Endothelial cell of umbilical vein (primary cell): ENCODE results near the gene AGK. TPM values are rescaled to one million over a fixed set of nuclear protein-coding genes. Genes with fewer than 3 reads are reported as not detected.
A peak's percentile ranks its signal among the peaks of the same experiment; 100 is the strongest.

Experiments used
- BruUV-seq: library from RNA; stranded (reverse); fragments of 400-500 nt; replicated peaks from 2 replicates; lab custom pipeline; 2021; lab: Mats Ljungman, UMichigan
- CTCF ChIA-PET: fragments of 300-600, 350-600 bp; sonication (Branson Sonifier 250); formaldehyde crosslinking; loops from one replicate; lab custom pipeline; 2021; ENCODE audit warnings: antibody characterized with exemption, inconsistent platforms; lab: Charles Lee
- POLR2A ChIA-PET: fragments of 300-600, 350-600 bp; sonication (Branson Sonifier 250); formaldehyde crosslinking; loops from one replicate; lab custom pipeline; 2021; ENCODE audit warnings: antibody characterized with exemption, inconsistent platforms; lab: Charles Lee
- DNase-seq: peaks from one replicate; pipeline ENCODE4 v3.0.0-alpha.2; 2011; ENCODE audit warnings: low read depth, low spot score
- FAIRE-seq: peaks from 2 replicates; lab custom pipeline; 2011; peaks lifted over from hg19 to GRCh38; lab: Jason Lieb, UNC
- H2AFZ ChIP-seq: 2 replicates; pipeline ENCODE4 v1.6.0; 2012; ENCODE audit warnings: low read depth, low read length, control low read depth, inconsistent platforms
- H3K27ac ChIP-seq: 2 replicates; pipeline ENCODE4 v1.5.1; 2011; ENCODE audit warnings: low read depth, mild to moderate bottlenecking, control low read depth, low read length, moderate library complexity; ENCODE audit not compliant: insufficient read depth
- H3K27me3 ChIP-seq, 2 experiments: 2 replicates each; pipeline versions ENCODE4 v1.6.0 to v1.6.1; 2011; ENCODE audit warnings: low read length in 2 of 2, mixed read lengths in 1 of 2; ENCODE audit not compliant: control insufficient read depth in 2 of 2, insufficient read depth in 2 of 2
- H3K36me3 ChIP-seq, 2 experiments: 2 replicates in 1 of 2; 3 replicates in 1 of 2; pipeline ENCODE4 v1.5.1; 2011; ENCODE audit warnings: low read length in 2 of 2, mild to moderate bottlenecking in 1 of 2, moderate library complexity in 1 of 2; ENCODE audit not compliant: control insufficient read depth in 2 of 2, insufficient read depth in 2 of 2; ENCODE audit errors: extremely low read depth in 1 of 2
- H3K4me1 ChIP-seq: 3 replicates; pipeline ENCODE4 v1.5.1; 2011; ENCODE audit warnings: mild to moderate bottlenecking, low read length; ENCODE audit not compliant: control insufficient read depth, insufficient read depth; ENCODE audit errors: extremely low read depth
- H3K4me2 ChIP-seq: 2 replicates; pipeline ENCODE4 v1.6.1; 2011; ENCODE audit warnings: low read length, control low read depth, mixed read lengths; ENCODE audit not compliant: insufficient read depth
- H3K4me3 ChIP-seq, 3 experiments: fragments of 200-600 bp in 1 of 3; sonication (generic), shearing (Covaris generic) in 1 of 3; replicated peaks in 1 of 3; 2 replicates each; pipeline ENCODE4 v1.5.1; 2011 to 2016; ENCODE audit warnings: control low read depth in 3 of 3, low read length in 3 of 3, mild to moderate bottlenecking in 2 of 3, inconsistent platforms in 1 of 3, low read depth in 1 of 3, moderate library complexity in 1 of 3; ENCODE audit not compliant: insufficient read depth in 1 of 3
- H3K79me2 ChIP-seq: 2 replicates; pipeline ENCODE4 v1.6.0; 2012; ENCODE audit warnings: low read length, inconsistent platforms; ENCODE audit not compliant: control insufficient read depth, insufficient read depth
- H3K9ac ChIP-seq: replicated peaks from 2 replicates; pipeline ENCODE3; 2011; ENCODE audit warnings: low read length, control low read depth; ENCODE audit not compliant: insufficient read depth; ENCODE audit errors: extremely low read depth
- H3K9me1 ChIP-seq: replicated peaks from 3 replicates; pipeline ENCODE4 v1.6.0; 2011; ENCODE audit warnings: mild to moderate bottlenecking, low read length; ENCODE audit not compliant: control insufficient read depth, insufficient read depth; ENCODE audit errors: extremely low read depth
- H3K9me3 ChIP-seq: replicated peaks from 2 replicates; pipeline ENCODE4 v1.5.1; 2012; ENCODE audit warnings: low read length, inconsistent platforms; ENCODE audit not compliant: control insufficient read depth, insufficient read depth
- H4K20me1 ChIP-seq: replicated peaks from 2 replicates; pipeline ENCODE3; 2011; ENCODE audit warnings: mild to moderate bottlenecking, low read length; ENCODE audit not compliant: control insufficient read depth, insufficient read depth; ENCODE audit errors: extremely low read depth
- CTCF ChIP-seq, 2 donors: IDR thresholded peaks; 1 replicate in 1 of 2; 2 replicates in 1 of 2; pipeline ENCODE4 v1.5.1; 2011; ENCODE audit warnings: low read length in 2 of 2, mild to moderate bottlenecking in 2 of 2, moderate library complexity in 2 of 2, control low read depth in 1 of 2, inconsistent platforms in 1 of 2, low read depth in 1 of 2; ENCODE audit not compliant: insufficient read depth in 1 of 2; ENCODE audit errors: extremely low read depth in 1 of 2
- EZH2 ChIP-seq: IDR thresholded peaks from 2 replicates; pipeline ENCODE4 v1.6.1; 2012; ENCODE audit warnings: borderline replicate concordance, low read depth, mild to moderate bottlenecking, moderate library complexity, low read length, inconsistent platforms; ENCODE audit not compliant: severe bottlenecking
- FOS ChIP-seq: IDR thresholded peaks from 2 replicates; pipeline ENCODE4 v1.6.1; 2011; ENCODE audit warnings: mild to moderate bottlenecking, low read length, moderate library complexity, borderline replicate concordance; ENCODE audit not compliant: insufficient read depth
- GATA2 ChIP-seq: IDR thresholded peaks from 2 replicates; pipeline ENCODE4 v1.7.0; 2011; ENCODE audit warnings: low read depth, mild to moderate bottlenecking, moderate library complexity, mixed read lengths, low read length; ENCODE audit not compliant: insufficient read length, insufficient read depth
- JUN ChIP-seq: IDR thresholded peaks from 2 replicates; pipeline ENCODE4 v1.6.1; 2011; ENCODE audit warnings: borderline replicate concordance, low read depth; ENCODE audit not compliant: insufficient read length, insufficient read depth
- MAX ChIP-seq: IDR thresholded peaks from 2 replicates; pipeline ENCODE4 v1.6.1; 2011; ENCODE audit not compliant: insufficient read depth, insufficient read length
- MYC ChIP-seq: IDR thresholded peaks from one replicate; pipeline ENCODE4 v1.6.1; 2011; ENCODE audit warnings: mild to moderate bottlenecking, low read depth, low read length
- POLR2A ChIP-seq: IDR thresholded peaks from 2 replicates; pipeline ENCODE4 v1.6.1; 2012; ENCODE audit warnings: low read depth, mild to moderate bottlenecking, control low read depth, low read length
- POLR2AphosphoS5 ChIP-seq: IDR thresholded peaks from 2 replicates; pipeline ENCODE4 v1.6.1; 2012; ENCODE audit warnings: low read depth, mild to moderate bottlenecking, control low read depth, low read length, moderate library complexity; ENCODE audit not compliant: insufficient read depth
- dilution Hi-C: fragments of 300-500 bp; cut with MboI; formaldehyde crosslinking; loops from one replicate; pipeline ENCODE4 v1.15.0; 2019; ENCODE audit warnings: low sequenced_read_pairs; ENCODE audit not compliant: extremely low pct_ligation_motif_present
- intact Hi-C: fragments of 100-400 bp; cut with micrococcal nuclease; formaldehyde crosslinking; loops from one replicate; pipeline ENCODE4 v1.10.0; 2022
- polyA plus RNA-seq, 4 experiments: library from polyadenylated mRNA; depleted of rRNA in 3 of 4; stranded (reverse) in 3 of 4; unstranded in 1 of 4; fragments of >200 nt; gene quantifications; 2 replicates each; pipeline versions ENCODE4 v1.2.1 to v1.2.3, GENCODE V29; 2011 to 2012; ENCODE audit warnings: missing spikeins in 1 of 4
- total RNA-seq: library from RNA; stranded (reverse); gene quantifications from 2 replicates; pipeline ENCODE4 v1.2.3, GENCODE V29; 2021

The AGK gene
- total and polyA plus RNA-seq, 2 donors (not counting 3 experiments of a cell fraction or from before 2014, with no cell fraction given): 23.6 to 34.3 TPM

DNA sequence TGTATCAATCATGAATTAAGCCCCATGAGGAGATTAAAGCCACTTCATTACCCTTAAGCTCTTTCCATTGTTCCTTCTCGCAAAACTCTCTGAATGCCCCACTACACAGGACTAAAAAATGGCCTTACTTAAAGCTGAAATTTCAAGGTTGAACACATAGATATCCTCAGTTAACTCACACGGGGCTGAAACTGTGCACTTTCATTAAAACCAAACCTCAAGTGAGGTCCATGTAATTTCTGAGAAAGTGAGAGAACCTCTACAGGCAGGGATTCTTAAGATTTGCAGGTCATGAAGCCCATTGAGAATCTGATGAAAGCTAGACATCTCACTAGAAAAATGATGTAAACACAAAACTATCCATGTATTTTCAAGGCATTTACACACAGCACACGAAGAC, 134.9 kb downstream of the AGK start:
- ChIA-PET POLR2A (no interaction called here), CTCF (interaction anchor here (1.0 to 2.4 kb wide), 3 partner anchors 9 to 32 kb away, joined by 3 to 9 read pairs (median 7); no protein-coding TSS in a partner anchor)
- H4K20me1 ChIP-seq: no peaks in the 10 kb centered on the region
- no peak for TF ChIP-seq POLR2AphosphoS5
- TF ChIP-seq FOS: no peak
- no peak for TF ChIP-seq JUN
- H3K4me2 ChIP-seq: no peak overlapping the region
- DNase-seq: no peak
- H3K36me3 ChIP-seq: peaks cover 5 to 18% of the 10 kb centered on the region in 2 experiments
- no peaks in the 10 kb centered on the region for H3K9me1 ChIP-seq
- H2AFZ ChIP-seq: no peak overlapping the region
- FAIRE-seq: no peak
- BruUV-seq: no TSS peak
- no peak overlapping the region for H3K9ac ChIP-seq
- H3K9me3 ChIP-seq: no peaks in the 10 kb centered on the region
- no peaks in the 10 kb centered on the region for H3K27me3 ChIP-seq
- peaks cover 7% of the 10 kb centered on the region for H3K4me1 ChIP-seq
- intact Hi-C loops: no loop called here
- peaks cover 6% of the 10 kb centered on the region for H3K79me2 ChIP-seq
- H3K4me3 ChIP-seq: no peak overlapping the region
- no peak overlapping the region for H3K27ac ChIP-seq
- dilution Hi-C loops: no loop called here

DNA sequence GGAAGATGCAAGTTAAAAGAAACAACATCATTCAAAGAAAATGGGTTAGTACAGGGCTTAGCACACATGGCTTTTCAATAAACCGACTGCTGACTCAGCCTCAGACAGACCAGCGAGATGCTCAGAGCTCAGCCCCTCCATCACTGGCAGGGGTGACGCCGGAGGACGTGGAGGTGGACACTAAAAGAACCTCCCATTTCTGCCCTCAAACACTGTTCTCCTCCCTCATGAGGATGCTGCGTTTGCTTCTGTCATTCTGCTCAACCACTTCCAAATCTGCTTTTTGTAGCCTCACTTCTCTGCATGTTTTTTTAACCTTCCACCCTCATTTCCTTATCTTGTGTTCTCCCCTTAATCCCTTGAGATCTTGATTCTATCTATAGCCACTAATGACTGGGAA, 135.5 kb downstream of the AGK start:
- POLR2A ChIA-PET: no interaction called here
- H3K9me1 ChIP-seq: no peaks in the 10 kb centered on the region
- H4K20me1 ChIP-seq: no peaks in the 10 kb centered on the region
- H3K27me3 ChIP-seq: no peaks in the 10 kb centered on the region
- FAIRE-seq: peak; percentile 43
- H3K4me3 ChIP-seq: no peak overlapping the region
- no peak for DNase-seq
- H3K36me3 ChIP-seq: peaks cover 5 to 18% of the 10 kb centered on the region in 2 experiments
- no peak for TF ChIP-seq CTCF (IDR thresholded peaks at IDR 0.05; ENCODE audit: extremely low read depth in 1 of 2, insufficient read depth in 1 of 2, low read depth in 1 of 2, low read length in 2 of 2)
- TF ChIP-seq JUN: no peak
- TF ChIP-seq FOS: no peak
- TF ChIP-seq POLR2A: no peak
- TF ChIP-seq MYC: no peak
- no peak for TF ChIP-seq MAX
- no peak for TF ChIP-seq POLR2AphosphoS5
- TF ChIP-seq EZH2: no peak
- TF ChIP-seq GATA2: no peak
- no peaks in the 10 kb centered on the region for H3K9me3 ChIP-seq
- H3K79me2 ChIP-seq: peaks cover 9% of the 10 kb centered on the region
- no peak overlapping the region for H3K27ac ChIP-seq
- H3K9ac ChIP-seq: no peak overlapping the region
- no peak overlapping the region for H3K4me2 ChIP-seq
- no TSS peak for BruUV-seq
- intact Hi-C loops (no loop called here), dilution Hi-C loops (no loop called here)
- H2AFZ ChIP-seq: no peak overlapping the region
- CTCF ChIA-PET: interaction anchor here (0.9 to 2.4 kb wide), 3 partner anchors 10 to 37 kb away, joined by 3 to 9 read pairs (median 7); no protein-coding TSS in a partner anchor
- H3K4me1 ChIP-seq: peaks cover 7% of the 10 kb centered on the region
